Colon (tissue), 2 donors: ENCODE results near the gene IGFALS.

Source experiments
- FAIRE-seq: peaks from 2 replicates; lab custom pipeline; 2012; peaks lifted over from hg19 to GRCh38; lab: Jason Lieb, UNC
- donor health status: control.
- donor health status: control.

The IGFALS gene

GRCh38 chr16:1764971-1765370 lies 28.5 kb downstream of the IGFALS start:
- FAIRE-seq, result no peak

- no peak for FAIRE-seq
Measured at GRCh38 chr16:1763521-1764511, 29.7 kb downstream of the IGFALS start.

GRCh38 chr16:1762879-1763520 lies 30.5 kb downstream of the IGFALS start:
- no peak for FAIRE-seq

- FAIRE-seq, result no peak
Measured at GRCh38 chr16:1762196-1762878, 31.2 kb downstream of the IGFALS start.

GRCh38 chr16:1761751-1762150 lies 31.8 kb downstream of the IGFALS start:
- FAIRE-seq, result no peak

GRCh38 chr16:1760911-1761310 lies 32.6 kb downstream of the IGFALS start:
- no peak for FAIRE-seq

- no peak for FAIRE-seq
Measured at GRCh38 chr16:1759511-1759910, 34.0 kb downstream of the IGFALS start.

- FAIRE-seq, result no peak
Measured at GRCh38 chr16:1758923-1759322, 34.6 kb downstream of the IGFALS start.

- no peak for FAIRE-seq
Measured at GRCh38 chr16:1757714-1758461, 35.6 kb downstream of the IGFALS start.

- FAIRE-seq, result no peak
Measured at GRCh38 chr16:1754204-1754603, 39.3 kb downstream of the IGFALS start.

- no peak for FAIRE-seq
Measured at GRCh38 chr16:1752853-1753252, 40.7 kb downstream of the IGFALS start.

- no peak for FAIRE-seq
Measured at GRCh38 chr16:1751946-1752345, 41.6 kb downstream of the IGFALS start.

GRCh38 chr16:1749152-1750117 lies 44.1 kb downstream of the IGFALS start:
- FAIRE-seq, result no peak

GRCh38 chr16:1747934-1748333 lies 45.6 kb downstream of the IGFALS start:
- FAIRE-seq, result no peak

- no peak for FAIRE-seq
Measured at GRCh38 chr16:1746693-1747195, 46.8 kb downstream of the IGFALS start.

GRCh38 chr16:1745900-1746692 lies 47.4 kb downstream of the IGFALS start:
- FAIRE-seq, result no peak

- no peak for FAIRE-seq
Measured at GRCh38 chr16:1745181-1745899, 48.2 kb downstream of the IGFALS start.

- no peak for FAIRE-seq
Measured at GRCh38 chr16:1744338-1744840, 49.1 kb downstream of the IGFALS start.
